Omental fat pad (tissue), 4 donors: ENCODE measurements around the gene REV1. TPM values are rescaled to one million over a fixed set of nuclear protein-coding genes. Genes with fewer than 3 reads are reported as not detected.

ENCODE experiments used
- ATAC-seq: fragments of 150-250 bp; one replicate; pipeline ENCODE4 v1.9.1; 2016; ENCODE audit warnings: mild to moderate bottlenecking, moderate library complexity; ENCODE audit not compliant: low FRiP score
- DNase-seq: peaks from one replicate; pipeline ENCODE4 v3.0.0-alpha.2; 2019; ENCODE audit warnings: low spot score
- CTCF ChIP-seq, 3 donors: fragments of 450-650 bp; IDR thresholded peaks; one replicate each; pipeline ENCODE4 v1.5.1; 2016 to 2017; ENCODE audit warnings: antibody characterized with exemption in 3 of 3, mild to moderate bottlenecking in 3 of 3, moderate library complexity in 2 of 3
- total RNA-seq, 4 donors: library from RNA; depleted of rRNA; stranded (reverse); fragments of >200 nt; gene quantifications; one replicate each; pipeline ENCODE4 v1.1.0, GENCODE V29; 2016

REV1 gene
- total RNA-seq, 4 donors from 2014 or later = 33.5 to 76.1 (median 51.5) TPM

- no peak for DNase-seq
- TF ChIP-seq CTCF (IDR thresholded peaks at IDR 0.05) = no peak
- ATAC-seq = no peak
Observed at GRCh38 chr2:99469394-99469793, 20.4 kb downstream of the REV1 start.

GRCh38 chr2:99468155-99468554 is 21.7 kb downstream of the REV1 start:
- DNase-seq (no peak), ATAC-seq (peak; percentile 51)
- TF ChIP-seq CTCF (IDR thresholded peaks at IDR 0.05) = no peak

- TF ChIP-seq CTCF (IDR thresholded peaks at IDR 0.05) = no peak
- DNase-seq = no peak
- no peak for ATAC-seq
Observed at GRCh38 chr2:99467390-99467789, 22.4 kb downstream of the REV1 start.

- DNase-seq = no peak
- ATAC-seq = no peak
- no peak for TF ChIP-seq CTCF (IDR thresholded peaks at IDR 0.05)
Observed at GRCh38 chr2:99461828-99462483, 27.9 kb downstream of the REV1 start.

GRCh38 chr2:99458529-99458928 is 31.3 kb downstream of the REV1 start:
- no peak for ATAC-seq

GRCh38 chr2:99451686-99452085 is 38.1 kb downstream of the REV1 start:
- no peak for ATAC-seq
- no peak for TF ChIP-seq CTCF (IDR thresholded peaks at IDR 0.05)
- DNase-seq = no peak

More at GRCh38 chr2:99458529-99458928, 31.3 kb downstream of the REV1 start:
- no peak for DNase-seq
- no peak for TF ChIP-seq CTCF (IDR thresholded peaks at IDR 0.05)

GRCh38 chr2:99451280-99451679 is 38.5 kb downstream of the REV1 start:
- ATAC-seq (no peak), DNase-seq (no peak)
- TF ChIP-seq CTCF (IDR thresholded peaks at IDR 0.05) = no peak
